ENCODE measurements around the gene PCDHGB1.
"Not testable (repeated sequence)": the region's sequence is repeated elsewhere in the genome, so short reads cannot be mapped to it uniquely, and the experiment has no call there.

The PCDHGB1 gene

DNA sequence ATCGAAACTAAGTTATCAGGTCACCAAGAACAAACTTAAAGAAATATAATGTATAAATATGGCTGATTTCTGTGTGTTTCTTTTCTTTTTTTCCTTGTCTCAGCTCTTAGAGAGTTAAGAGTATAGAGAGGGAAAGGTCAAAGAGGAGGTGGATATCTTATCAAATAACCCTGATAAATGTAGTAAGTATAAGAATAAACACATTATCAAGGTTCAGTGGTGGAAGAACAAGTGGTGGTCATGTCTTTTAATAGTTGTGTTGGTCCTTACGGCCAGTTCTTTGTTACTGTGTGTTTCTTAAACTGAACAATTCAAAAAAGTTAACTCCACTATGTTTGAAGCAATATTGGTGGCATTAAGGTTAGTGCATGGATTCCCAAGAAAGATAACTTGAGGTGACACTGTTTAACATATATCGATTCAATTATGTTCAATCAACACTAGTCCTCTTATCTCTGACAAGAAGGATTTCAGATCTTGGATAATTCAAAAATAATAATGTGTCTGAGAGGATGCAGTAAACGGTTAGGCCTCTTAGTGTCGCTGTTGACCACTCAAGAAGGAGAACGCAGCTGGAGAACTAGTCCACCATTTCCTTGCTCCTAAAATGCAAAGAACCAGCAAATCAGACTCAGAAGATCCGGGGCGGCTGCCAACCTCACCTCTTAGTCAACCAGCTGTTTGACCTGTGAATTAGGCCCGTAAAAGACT lies 6.5 kb upstream of the PCDHGB1 start, which contains the start of gene PCDHGA3:
Gene PCDHGA3 (plus strand): TSS at position 588 of the 711 bp plus-strand sequence. CDS start 205 bp downstream, outside the sequence.
- DNase-seq, result peak in 1 of 2 donors; percentile 49

GRCh38 chr5:141343953-141344463 lies 5.9 kb upstream of the PCDHGB1 start:
- Histone ChIP-seq H3K9ac (ENCODE audit: low read length) (no peak overlapping the region), H4K91ac (ENCODE audit: low read depth, low read length) (no peak overlapping the region), H3K4me1 (ENCODE audit: control insufficient read depth in 1 of 2, insufficient read depth in 2 of 2, low read length in 2 of 2) (no peaks in the 10 kb centered on the region), H3K14ac (ENCODE audit: low read length) (no peak overlapping the region), H3K36me3 (ENCODE audit: control insufficient read depth in 1 of 2, insufficient read depth in 2 of 2, low read length in 2 of 2) (no peaks in the 10 kb centered on the region), H3K4ac (ENCODE audit: low read depth, low read length) (no peak overlapping the region), H3K4me3 (ENCODE audit: low read depth, low read length) (no peak overlapping the region), H3K18ac (ENCODE audit: low read length) (no peak overlapping the region), H3K27ac (ENCODE audit: low read depth, low read length) (no peak overlapping the region), H2BK5ac (ENCODE audit: low read depth, low read length, poor library complexity) (no peak overlapping the region), H2BK120ac (ENCODE audit: insufficient read depth, low read length, poor library complexity) (no peak overlapping the region), H2BK12ac (ENCODE audit: low read length) (no peak overlapping the region), H3K79me2 (ENCODE audit: control insufficient read depth, insufficient read depth, low read length, poor library complexity) (no peaks in the 10 kb centered on the region), H4K8ac (ENCODE audit: low read depth, low read length) (no peak overlapping the region), H2AFZ (ENCODE audit: insufficient read depth, low read length, poor library complexity) (no peak overlapping the region), H3K27me3 (ENCODE audit: insufficient read depth, low read length) (no peaks in the 10 kb centered on the region), H4K12ac (ENCODE audit: low read depth, low read length) (no peak overlapping the region), H2AK5ac (ENCODE audit: low read length) (no peak overlapping the region), H3K4me2 (ENCODE audit: low read length) (no peak overlapping the region), H3K79me1 (ENCODE audit: low read length) (no peaks in the 10 kb centered on the region), H3K9me3 (ENCODE audit: insufficient read depth, low read depth, low read length) (peaks cover 21% of the 10 kb centered on the region), H3K23ac (ENCODE audit: low read length) (no peak overlapping the region)
- DNase-seq, result no peak
- no CpG with 5 or more reads among the region's 31 CpGs for WGBS (ENCODE audit: extremely low coverage, insufficient coverage, insufficient read length)

More for the DNA sequence above, 6.5 kb upstream of the PCDHGB1 start, which contains the start of gene PCDHGA3:
- H3K14ac ChIP-seq (ENCODE audit: low read length), result no peak within 1 kb of the TSS
- no peak within 1 kb of the TSS for H2BK5ac ChIP-seq (ENCODE audit: low read depth, low read length, poor library complexity)
- no peak within 1 kb of the TSS for H3K4ac ChIP-seq (ENCODE audit: low read depth, low read length)
- no peak within 1 kb of the TSS for H2AK5ac ChIP-seq (ENCODE audit: low read length)
- no peak within 1 kb of the TSS for H3K9ac ChIP-seq (ENCODE audit: low read length)
- no peak within 1 kb of the TSS for H3K23ac ChIP-seq (ENCODE audit: low read length)
- H3K36me3 ChIP-seq (ENCODE audit: control insufficient read depth in 1 of 2, insufficient read depth in 2 of 2, low read length in 2 of 2), result no peaks in the 10 kb centered on the region
- no peak within 1 kb of the TSS for H4K8ac ChIP-seq (ENCODE audit: low read depth, low read length)
- no peaks in the 10 kb centered on the region for H3K79me1 ChIP-seq (ENCODE audit: low read length)
- WGBS (ENCODE audit: extremely low coverage, insufficient coverage, insufficient read length), result no CpG with 5 or more reads among the region's 9 CpGs
- peaks cover 25% of the 10 kb centered on the region for H3K9me3 ChIP-seq (ENCODE audit: insufficient read depth, low read depth, low read length)
- H3K27ac ChIP-seq (ENCODE audit: low read depth, low read length), result no peak within 1 kb of the TSS
- no peak within 1 kb of the TSS for H3K4me2 ChIP-seq (ENCODE audit: low read length)
- H3K18ac ChIP-seq (ENCODE audit: low read length), result no peak within 1 kb of the TSS
- no peak within 1 kb of the TSS for H3K4me3 ChIP-seq (ENCODE audit: low read depth, low read length)
- no peak within 1 kb of the TSS for H4K91ac ChIP-seq (ENCODE audit: low read depth, low read length)
- H3K4me1 ChIP-seq (ENCODE audit: control insufficient read depth in 1 of 2, insufficient read depth in 2 of 2, low read length in 2 of 2), result no peaks in the 10 kb centered on the region
- no peaks in the 10 kb centered on the region for H3K27me3 ChIP-seq (ENCODE audit: insufficient read depth, low read length)
- H2BK12ac ChIP-seq (ENCODE audit: low read length), result no peak within 1 kb of the TSS
- H4K12ac ChIP-seq (ENCODE audit: low read depth, low read length), result no peak within 1 kb of the TSS
- H2AFZ ChIP-seq (ENCODE audit: insufficient read depth, low read length, poor library complexity), result no peak within 1 kb of the TSS
- H3K79me2 ChIP-seq (ENCODE audit: control insufficient read depth, insufficient read depth, low read length, poor library complexity), result no peaks in the 10 kb centered on the region
- H2BK120ac ChIP-seq (ENCODE audit: insufficient read depth, low read length, poor library complexity), result no peak within 1 kb of the TSS

DNA sequence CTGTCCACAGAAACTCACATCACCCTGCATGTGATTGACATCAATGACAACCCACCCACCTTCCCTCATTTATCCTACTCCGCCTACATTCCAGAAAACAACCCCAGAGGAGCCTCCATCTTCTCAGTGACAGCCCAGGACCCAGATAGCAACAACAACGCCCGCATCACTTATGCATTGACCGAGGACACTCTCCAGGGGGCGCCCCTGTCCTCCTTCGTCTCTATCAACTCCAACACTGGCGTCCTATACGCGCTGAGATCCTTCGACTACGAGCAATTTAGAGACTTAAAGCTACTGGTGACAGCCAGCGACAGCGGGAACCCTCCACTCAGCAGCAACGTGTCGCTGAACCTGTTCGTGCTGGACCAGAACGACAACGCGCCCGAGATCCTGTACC lies 4.6 kb upstream of the PCDHGB1 start:
- H3K18ac ChIP-seq (ENCODE audit: low read length), result no peak overlapping the region
- H4K91ac ChIP-seq (ENCODE audit: low read depth, low read length), result no peak overlapping the region
- peak overlapping the region; percentile 44 for H3K4me3 ChIP-seq (ENCODE audit: low read depth, low read length)
- WGBS (ENCODE audit: extremely low coverage, insufficient coverage, insufficient read length), result no CpG with 5 or more reads among the region's 20 CpGs
- no peak overlapping the region for H3K9ac ChIP-seq (ENCODE audit: low read length)
- no peaks in the 10 kb centered on the region for H3K79me2 ChIP-seq (ENCODE audit: control insufficient read depth, insufficient read depth, low read length, poor library complexity)
- no peak overlapping the region for H2AFZ ChIP-seq (ENCODE audit: insufficient read depth, low read length, poor library complexity)
- H4K8ac ChIP-seq (ENCODE audit: low read depth, low read length), result no peak overlapping the region
- no peaks in the 10 kb centered on the region for H3K27me3 ChIP-seq (ENCODE audit: insufficient read depth, low read length)
- H3K27ac ChIP-seq (ENCODE audit: low read depth, low read length), result no peak overlapping the region
- H3K9me3 ChIP-seq (ENCODE audit: insufficient read depth, low read depth, low read length), result peaks cover 14% of the 10 kb centered on the region
- no peak overlapping the region for H3K23ac ChIP-seq (ENCODE audit: low read length)
- H2AK5ac ChIP-seq (ENCODE audit: low read length), result no peak overlapping the region
- no peak overlapping the region for H2BK12ac ChIP-seq (ENCODE audit: low read length)
- no peaks in the 10 kb centered on the region for H3K79me1 ChIP-seq (ENCODE audit: low read length)
- H2BK120ac ChIP-seq (ENCODE audit: insufficient read depth, low read length, poor library complexity), result no peak overlapping the region
- DNase-seq, result no peak
- H2BK5ac ChIP-seq (ENCODE audit: low read depth, low read length, poor library complexity), result no peak overlapping the region
- peaks cover 0 to 2% of the 10 kb centered on the region in 2 experiments for H3K36me3 ChIP-seq (ENCODE audit: control insufficient read depth in 1 of 2, insufficient read depth in 2 of 2, low read length in 2 of 2)
- H4K12ac ChIP-seq (ENCODE audit: low read depth, low read length), result no peak overlapping the region
- H3K4me1 ChIP-seq (ENCODE audit: control insufficient read depth in 1 of 2, insufficient read depth in 2 of 2, low read length in 2 of 2), result no peaks in the 10 kb centered on the region
- no peak overlapping the region for H3K4ac ChIP-seq (ENCODE audit: low read depth, low read length)
- H3K4me2 ChIP-seq (ENCODE audit: low read length), result no peak overlapping the region
- H3K14ac ChIP-seq (ENCODE audit: low read length), result no peak overlapping the region

DNA sequence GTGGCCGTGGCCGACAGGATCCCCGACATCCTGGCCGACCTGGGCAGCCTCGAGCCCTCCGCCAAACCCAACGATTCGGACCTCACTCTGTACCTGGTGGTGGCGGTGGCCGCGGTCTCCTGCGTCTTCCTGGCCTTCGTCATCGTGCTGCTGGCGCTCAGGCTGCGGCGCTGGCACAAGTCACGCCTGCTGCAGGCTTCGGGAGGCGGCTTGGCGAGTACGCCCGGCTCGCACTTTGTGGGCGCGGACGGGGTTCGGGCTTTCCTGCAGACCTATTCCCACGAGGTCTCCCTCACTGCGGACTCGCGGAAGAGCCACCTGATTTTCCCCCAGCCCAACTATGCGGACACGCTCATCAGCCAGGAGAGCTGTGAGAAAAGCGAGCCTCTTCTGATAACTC lies 3.9 kb upstream of the PCDHGB1 start:
- H4K91ac ChIP-seq (ENCODE audit: low read depth, low read length); H3K79me1 ChIP-seq (ENCODE audit: low read length); H3K18ac ChIP-seq (ENCODE audit: low read length); H3K4me2 ChIP-seq (ENCODE audit: low read length); H3K14ac ChIP-seq (ENCODE audit: low read length); H3K4me3 ChIP-seq (ENCODE audit: low read depth, low read length); H4K8ac ChIP-seq (ENCODE audit: low read depth, low read length); H2BK5ac ChIP-seq (ENCODE audit: low read depth, low read length, poor library complexity); H3K27ac ChIP-seq (ENCODE audit: low read depth, low read length); H3K36me3 ChIP-seq (ENCODE audit: control insufficient read depth in 1 of 2, insufficient read depth in 2 of 2, low read length in 2 of 2); H3K23ac ChIP-seq (ENCODE audit: low read length); H2AFZ ChIP-seq (ENCODE audit: insufficient read depth, low read length, poor library complexity); H3K4ac ChIP-seq (ENCODE audit: low read depth, low read length); H2AK5ac ChIP-seq (ENCODE audit: low read length); H4K12ac ChIP-seq (ENCODE audit: low read depth, low read length); H2BK12ac ChIP-seq (ENCODE audit: low read length); DNase-seq; H3K9ac ChIP-seq (ENCODE audit: low read length); H3K4me1 ChIP-seq (ENCODE audit: control insufficient read depth in 1 of 2, insufficient read depth in 2 of 2, low read length in 2 of 2); H3K27me3 ChIP-seq (ENCODE audit: insufficient read depth, low read length); H3K79me2 ChIP-seq (ENCODE audit: control insufficient read depth, insufficient read depth, low read length, poor library complexity); H2BK120ac ChIP-seq (ENCODE audit: insufficient read depth, low read length, poor library complexity): not testable (repeated sequence)
- no CpG with 5 or more reads among the region's 35 CpGs for WGBS (ENCODE audit: extremely low coverage, insufficient coverage, insufficient read length)
- H3K9me3 ChIP-seq (ENCODE audit: insufficient read depth, low read depth, low read length), result peaks cover 14% of the 10 kb centered on the region
